Caki2 (cell line): Measurements from ENCODE around the gene NANOG. TPM values are rescaled to one million over a fixed set of nuclear protein-coding genes. Genes with fewer than 3 reads are reported as not detected.
"Not testable (repeated sequence)": the region's sequence is repeated elsewhere in the genome, so short reads cannot be mapped to it uniquely, and the experiment has no call there.

ENCODE experiments used
- DNase-seq: peaks from one replicate; pipeline ENCODE4 v3.0.0-alpha.2; 2015; ENCODE audit warnings: low read depth
- in situ Hi-C: cut with HindIII; loops from 2 replicates; pipeline ENCODE4 v1.10.0; 2016; ENCODE audit warnings: low sequenced_read_pairs, low pct_unique_long_range_greater_than_20kb, mixed read lengths
- total RNA-seq: library from RNA; depleted of rRNA; stranded (reverse); fragments of >200 nt; shearing (Covaris generic); gene quantifications from 2 replicates; pipeline ENCODE4 v1.2.3, GENCODE V29; 2014; ENCODE audit warnings: low replicate concordance

NANOG gene
- total RNA-seq, 1 experiment from 2014 or later, result not detected

DNA sequence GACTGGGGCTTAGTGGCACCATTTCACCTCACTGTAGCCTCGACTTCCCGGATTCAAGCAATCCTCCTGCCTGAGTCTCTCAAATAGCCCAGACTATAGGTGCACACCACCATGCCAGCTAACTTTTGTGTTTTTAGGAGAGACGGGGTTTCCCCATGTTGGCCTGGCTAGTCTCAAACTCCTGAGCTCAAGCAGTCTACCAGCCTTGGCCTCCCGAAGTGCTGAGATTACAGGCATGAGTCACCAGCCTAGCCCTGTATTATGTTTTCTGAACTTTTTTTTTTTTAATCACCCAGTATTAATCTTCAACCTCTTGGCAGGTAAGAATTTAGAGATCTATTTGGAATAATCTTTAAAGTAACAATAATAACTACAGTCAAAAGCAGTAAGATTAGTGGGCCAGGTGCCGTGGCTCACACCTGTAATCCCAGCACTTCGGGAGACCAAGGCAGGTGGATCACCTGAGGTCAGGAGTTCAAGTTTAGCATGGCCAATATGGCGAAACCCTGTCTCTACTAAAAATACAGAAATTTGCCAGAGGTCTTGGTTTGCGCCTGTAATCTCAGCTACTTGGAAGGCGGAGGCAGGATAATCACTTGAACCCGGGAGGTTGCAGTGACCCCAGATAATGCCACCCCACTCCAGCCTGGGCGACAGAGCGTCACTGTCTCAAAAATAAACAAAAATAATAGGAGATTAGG is 8.6 kb downstream of the NANOG start:
- in situ Hi-C loops, result no loop called here
- DNase-seq, result peak; percentile 36

- in situ Hi-C loops, DNase-seq: not testable (repeated sequence)
Measured at GRCh38 chr12:7798750-7799308, 9.6 kb downstream of the NANOG start.

GRCh38 chr12:7801460-7801859 is 12.3 kb downstream of the NANOG start:
- in situ Hi-C loops, result no loop called here
- no peak for DNase-seq

DNA sequence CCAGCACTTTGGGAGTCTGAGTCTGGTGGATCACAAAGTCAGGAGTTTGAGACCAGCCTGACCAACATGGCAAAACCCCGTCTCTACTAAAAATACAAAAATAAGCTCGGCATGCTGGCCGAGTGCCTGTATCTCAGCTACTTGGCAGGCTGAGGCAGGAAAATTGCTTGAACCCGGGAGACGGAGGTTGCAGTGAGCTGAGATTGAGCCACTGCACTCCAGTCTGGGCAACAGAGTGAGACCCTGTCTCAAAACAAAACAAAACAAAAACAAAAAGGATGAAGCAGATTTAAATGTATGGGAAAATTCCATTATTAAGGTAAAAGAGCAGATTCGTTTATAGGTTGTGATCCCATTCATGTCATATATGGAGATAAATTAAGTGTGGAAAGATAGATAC is 17.1 kb downstream of the NANOG start:
- in situ Hi-C loops, DNase-seq: not testable (repeated sequence)

DNA sequence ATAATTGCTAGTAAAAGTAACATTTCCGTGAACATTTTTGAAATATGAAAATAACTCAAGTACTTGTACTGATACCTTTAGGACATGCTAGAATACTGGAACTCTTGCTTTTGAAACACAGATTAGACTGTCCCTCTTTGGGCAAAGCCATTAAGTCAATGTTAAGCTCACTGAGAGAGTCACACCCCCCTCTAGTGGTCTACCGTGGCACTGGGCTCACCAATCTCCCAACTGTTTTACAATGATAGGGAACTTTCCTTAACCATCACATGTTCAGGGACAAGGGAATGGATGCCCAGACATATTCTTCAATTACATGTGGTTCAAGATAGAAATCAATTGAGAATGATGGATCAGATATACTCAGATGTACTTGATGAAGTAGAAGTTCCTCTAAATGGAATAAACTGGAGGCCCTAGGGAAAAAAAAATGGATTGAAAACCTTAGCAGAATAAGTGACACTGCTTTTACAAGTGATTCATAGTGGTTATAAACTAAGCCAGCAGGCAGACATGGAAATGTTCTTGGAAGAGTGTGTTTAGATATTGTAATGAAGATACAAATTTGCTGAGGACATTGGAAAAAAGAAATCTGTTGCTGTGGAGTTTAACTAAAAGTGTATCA is 17.8 kb downstream of the NANOG start:
- DNase-seq, result peak; percentile 52
- in situ Hi-C loops, result no loop called here

DNA sequence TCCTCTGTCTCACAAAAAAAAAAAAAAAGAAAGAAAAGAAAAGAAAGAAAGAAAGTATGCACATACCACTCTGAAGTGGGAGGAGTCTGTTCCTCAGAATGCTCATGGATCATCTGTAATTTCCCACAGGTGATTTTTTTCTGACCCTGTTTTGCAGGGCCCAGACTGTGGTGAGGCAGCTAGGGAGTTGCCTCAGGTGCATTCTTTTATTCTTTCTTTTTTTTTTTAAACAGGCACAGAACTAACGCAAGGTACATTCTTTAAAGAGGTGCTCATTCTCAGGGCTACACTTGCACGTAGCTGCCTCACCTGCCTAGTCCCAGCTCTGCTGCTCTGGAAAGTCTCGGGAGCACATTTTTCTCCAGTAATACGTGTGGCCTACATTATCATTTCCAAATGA is 36.6 kb downstream of the NANOG start:
- DNase-seq, in situ Hi-C loops: not testable (repeated sequence)

DNA sequence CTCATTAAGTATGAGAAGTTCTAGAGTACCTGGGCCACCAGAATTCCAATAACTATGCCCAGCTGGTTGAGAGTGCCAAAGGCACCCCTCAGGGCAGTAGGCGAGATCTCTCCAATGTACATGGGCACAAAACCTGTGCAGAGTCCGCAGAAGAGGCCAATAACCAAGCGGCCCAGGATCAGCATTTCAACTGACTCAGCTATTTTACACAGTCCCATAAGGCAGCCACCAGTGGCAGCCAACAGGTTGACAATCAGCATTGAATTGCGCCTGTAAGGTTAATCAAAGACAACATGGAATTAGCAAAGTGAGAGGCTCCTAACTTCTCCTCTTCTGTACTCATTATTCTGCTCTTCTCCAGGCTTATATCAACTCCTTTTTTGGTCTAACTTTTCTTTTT is 40.5 kb downstream of the NANOG start:
- in situ Hi-C loops, DNase-seq: not testable (repeated sequence)

GRCh38 chr12:7832059-7832696 is 43.0 kb downstream of the NANOG start:
- DNase-seq, result peak; percentile 32
- in situ Hi-C loops, result no loop called here

DNA sequence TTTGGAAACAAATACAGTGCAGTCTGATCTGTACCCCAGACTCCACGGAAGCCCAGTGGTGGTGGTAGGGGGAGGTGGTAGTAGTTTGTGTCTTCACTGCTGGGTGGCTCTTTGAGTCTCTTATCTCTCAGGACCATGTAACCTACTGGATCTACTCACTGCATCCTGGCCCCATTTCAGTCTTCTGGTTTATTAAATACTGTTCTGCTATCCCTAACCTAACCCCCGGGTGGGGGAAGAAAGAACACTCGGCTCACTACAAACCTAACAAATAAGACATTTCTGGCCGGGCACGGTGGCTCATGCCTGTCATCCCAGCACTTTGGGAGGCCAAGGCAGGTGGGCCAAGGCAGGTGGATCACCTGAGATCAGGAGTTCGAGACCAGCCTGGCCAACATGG is 44.0 kb downstream of the NANOG start:
- in situ Hi-C loops, DNase-seq: not testable (repeated sequence)

GRCh38 chr12:7833831-7834230 is 44.6 kb downstream of the NANOG start:
- no peak for DNase-seq
- in situ Hi-C loops, result no loop called here

DNA sequence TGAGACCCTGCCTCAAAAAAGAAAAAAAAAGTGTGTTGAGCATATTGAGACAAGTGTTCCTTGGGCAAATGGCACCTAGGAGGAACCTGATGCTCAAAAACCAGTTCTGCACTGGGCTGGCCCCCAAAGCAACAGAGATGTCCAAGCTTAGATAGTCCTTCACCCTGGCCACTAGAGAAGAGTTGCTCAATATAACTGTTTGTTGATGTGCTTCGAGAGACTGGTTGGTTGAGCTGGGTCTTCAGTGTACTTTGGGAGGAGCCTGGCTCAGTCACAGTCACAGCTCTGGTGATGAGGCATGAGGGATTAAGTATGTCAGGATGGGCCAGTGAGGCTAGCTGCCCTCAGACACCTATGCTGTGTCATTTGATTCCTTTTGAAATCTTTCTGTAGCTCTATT is 45.5 kb downstream of the NANOG start:
- DNase-seq, result no peak
- in situ Hi-C loops, result no loop called here

- DNase-seq, result no peak
- in situ Hi-C loops, result no loop called here
Measured at GRCh38 chr12:7835116-7835515, 45.9 kb downstream of the NANOG start.

DNA sequence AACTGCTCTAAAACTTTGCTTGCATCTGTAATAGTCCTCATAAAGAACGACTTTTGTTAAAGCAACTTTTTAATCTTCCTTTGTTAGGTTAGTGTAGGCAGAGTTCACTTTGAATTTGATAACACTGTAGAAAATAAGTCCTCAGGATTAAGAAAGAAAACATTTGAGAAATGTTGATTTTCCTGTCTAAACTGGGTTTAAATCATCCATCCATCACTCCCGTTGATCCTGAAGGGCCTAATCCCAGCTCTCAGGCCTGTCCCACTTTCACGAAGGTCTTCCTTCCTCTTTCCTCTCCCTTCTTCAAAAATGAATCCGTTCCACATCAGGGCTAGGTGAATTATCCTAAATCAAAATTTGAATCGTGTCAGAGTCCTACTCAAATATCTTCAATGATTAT is 46.6 kb downstream of the NANOG start:
- in situ Hi-C loops, result no loop called here
- no peak for DNase-seq

DNA sequence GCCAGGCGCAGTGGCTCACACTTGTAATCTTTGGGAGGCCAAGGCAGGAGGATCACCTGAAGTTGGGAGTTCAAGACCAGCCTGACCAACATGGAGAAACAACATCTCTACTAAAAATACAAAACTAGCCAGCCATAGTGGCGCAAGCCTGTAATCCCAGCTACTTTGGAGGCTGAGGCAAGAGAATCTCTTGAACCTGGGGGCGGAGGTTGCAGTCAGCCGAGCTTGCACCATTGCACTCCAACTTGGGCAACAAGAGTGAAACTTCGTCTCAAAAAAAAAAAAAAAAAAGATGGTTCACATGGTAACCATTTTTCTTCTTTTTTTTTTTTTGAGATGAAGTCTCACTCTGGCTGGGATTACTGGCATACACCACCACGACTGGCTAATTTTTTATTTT is 48.2 kb downstream of the NANOG start:
- DNase-seq, result no peak
- in situ Hi-C loops, result no loop called here

GRCh38 chr12:7839226-7839625 is 50.0 kb downstream of the NANOG start:
- DNase-seq, in situ Hi-C loops: not testable (repeated sequence)

GRCh38 chr12:7839848-7840247 is 50.6 kb downstream of the NANOG start:
- DNase-seq, in situ Hi-C loops: not testable (repeated sequence)

GRCh38 chr12:7842444-7842843 is 53.2 kb downstream of the NANOG start:
- in situ Hi-C loops, DNase-seq: not testable (repeated sequence)

GRCh38 chr12:7843149-7843548 is 53.9 kb downstream of the NANOG start:
- in situ Hi-C loops, DNase-seq: not testable (repeated sequence)

GRCh38 chr12:7843583-7843982 is 54.4 kb downstream of the NANOG start:
- in situ Hi-C loops, DNase-seq: not testable (repeated sequence)
